IPS-15b (cell line): ENCODE data around the gene C1QTNF1.

ENCODE experiments used
- H3K27me3 ChIP-seq: one replicate; pipeline ENCODE4 v1.6.1; 2013; ENCODE audit warnings: low read length; ENCODE audit not compliant: control insufficient read depth, insufficient read depth
- H3K36me3 ChIP-seq: one replicate; pipeline ENCODE4 v1.6.1; 2013; ENCODE audit warnings: low read length; ENCODE audit not compliant: control insufficient read depth, insufficient read depth
- H3K4me1 ChIP-seq: one replicate; pipeline ENCODE4 v1.6.1; 2013; ENCODE audit warnings: mild to moderate bottlenecking, low read length; ENCODE audit not compliant: control insufficient read depth, insufficient read depth
- H3K4me3 ChIP-seq: one replicate; pipeline ENCODE4 v1.5.1; 2013; ENCODE audit warnings: low read depth, low read length
- H3K9ac ChIP-seq: one replicate; pipeline ENCODE4 v1.6.1; 2013; ENCODE audit warnings: low read depth, mild to moderate bottlenecking, low read length
- H3K9me3 ChIP-seq: one replicate; pipeline ENCODE4 v1.6.1; 2013; ENCODE audit warnings: mild to moderate bottlenecking, low read length; ENCODE audit not compliant: control insufficient read depth, insufficient read depth

C1QTNF1 gene

GRCh38 chr17:79077587-79077986, 53.6 kb downstream of the C1QTNF1 start:
- Histone ChIP-seq H3K27me3 (peaks cover 3% of the 10 kb centered on the region), H3K4me1 (no peaks in the 10 kb centered on the region)

GRCh38 chr17:79078476-79079190, 54.7 kb downstream of the C1QTNF1 start:
- Histone ChIP-seq H3K36me3 (peaks cover 21% of the 10 kb centered on the region), H3K4me1 (no peaks in the 10 kb centered on the region), H3K9ac (no peak overlapping the region), H3K4me3 (no peak overlapping the region), H3K9me3 (no peaks in the 10 kb centered on the region), H3K27me3 (peaks cover 3% of the 10 kb centered on the region)

More at GRCh38 chr17:79077587-79077986, 53.6 kb downstream of the C1QTNF1 start:
- Histone ChIP-seq H3K9ac (no peak overlapping the region), H3K9me3 (no peaks in the 10 kb centered on the region), H3K36me3 (peaks cover 16% of the 10 kb centered on the region), H3K4me3 (no peak overlapping the region)

GRCh38 chr17:79079421-79080200, 55.6 kb downstream of the C1QTNF1 start:
- no peaks in the 10 kb centered on the region for H3K4me1 ChIP-seq
- H3K4me3 ChIP-seq, result no peak overlapping the region
- H3K9me3 ChIP-seq, result no peaks in the 10 kb centered on the region
- H3K36me3 ChIP-seq, result peaks cover 26% of the 10 kb centered on the region
- H3K9ac ChIP-seq, result no peak overlapping the region
- H3K27me3 ChIP-seq, result peaks cover 3% of the 10 kb centered on the region

- no peak overlapping the region for H3K4me3 ChIP-seq
- no peak overlapping the region for H3K9ac ChIP-seq
- H3K27me3 ChIP-seq, result peaks cover 2% of the 10 kb centered on the region
- no peaks in the 10 kb centered on the region for H3K4me1 ChIP-seq
- peaks cover 31% of the 10 kb centered on the region for H3K36me3 ChIP-seq
- no peaks in the 10 kb centered on the region for H3K9me3 ChIP-seq
Measured at GRCh38 chr17:79080349-79080748, 56.4 kb downstream of the C1QTNF1 start.

GRCh38 chr17:79080761-79081290, 56.9 kb downstream of the C1QTNF1 start:
- no peaks in the 10 kb centered on the region for H3K27me3 ChIP-seq
- H3K4me3 ChIP-seq, result no peak overlapping the region
- no peaks in the 10 kb centered on the region for H3K4me1 ChIP-seq
- no peak overlapping the region for H3K9ac ChIP-seq
- H3K9me3 ChIP-seq, result no peaks in the 10 kb centered on the region
- H3K36me3 ChIP-seq, result peaks cover 34% of the 10 kb centered on the region

GRCh38 chr17:79081571-79082276, 57.8 kb downstream of the C1QTNF1 start:
- Histone ChIP-seq H3K36me3 (peaks cover 38% of the 10 kb centered on the region), H3K4me1 (no peaks in the 10 kb centered on the region), H3K9me3 (no peaks in the 10 kb centered on the region), H3K9ac (no peak overlapping the region), H3K4me3 (no peak overlapping the region), H3K27me3 (no peaks in the 10 kb centered on the region)

GRCh38 chr17:79082311-79083190, 58.6 kb downstream of the C1QTNF1 start:
- Histone ChIP-seq H3K4me3 (no peak overlapping the region), H3K27me3 (no peaks in the 10 kb centered on the region), H3K9me3 (no peaks in the 10 kb centered on the region), H3K4me1 (no peaks in the 10 kb centered on the region), H3K9ac (no peak overlapping the region), H3K36me3 (peaks cover 38% of the 10 kb centered on the region)

- Histone ChIP-seq H3K9me3 (no peaks in the 10 kb centered on the region), H3K9ac (no peak overlapping the region), H3K27me3 (no peaks in the 10 kb centered on the region), H3K4me1 (no peaks in the 10 kb centered on the region), H3K36me3 (peaks cover 38% of the 10 kb centered on the region), H3K4me3 (no peak overlapping the region)
Measured at GRCh38 chr17:79083191-79083971, 59.4 kb downstream of the C1QTNF1 start.

GRCh38 chr17:79084291-79085153, 60.6 kb downstream of the C1QTNF1 start:
- Histone ChIP-seq H3K36me3 (peaks cover 38% of the 10 kb centered on the region), H3K4me3 (no peak overlapping the region), H3K9me3 (no peaks in the 10 kb centered on the region), H3K27me3 (no peaks in the 10 kb centered on the region), H3K4me1 (no peaks in the 10 kb centered on the region), H3K9ac (no peak overlapping the region)
